Subcutaneous abdominal adipose tissue (tissue), 5 donors: ENCODE data around the gene CDH3.
A peak's percentile ranks its signal among the peaks of the same experiment; 100 is the strongest.

Experiments used
- H3K27ac ChIP-seq: one replicate; pipeline ENCODE4 v1.7.0; 2013; ENCODE audit warnings: low read depth, mild to moderate bottlenecking, inconsistent platforms, low read length, moderate library complexity
- H3K27me3 ChIP-seq, 5 donors: one replicate each; pipeline ENCODE4 v1.7.0; 2013; ENCODE audit warnings: low read length in 5 of 5, inconsistent platforms in 1 of 5; ENCODE audit not compliant: control insufficient read depth in 5 of 5, insufficient read depth in 4 of 5
- H3K36me3 ChIP-seq, 5 donors: one replicate each; pipeline ENCODE4 v1.7.0; 2013; ENCODE audit warnings: low read length in 5 of 5; ENCODE audit not compliant: control insufficient read depth in 5 of 5, insufficient read depth in 5 of 5
- H3K4me1 ChIP-seq, 5 donors: one replicate each; pipeline ENCODE4 v1.7.0; 2013; ENCODE audit warnings: low read length in 5 of 5, mild to moderate bottlenecking in 3 of 5, moderate library complexity in 1 of 5; ENCODE audit not compliant: control insufficient read depth in 5 of 5, insufficient read depth in 5 of 5
- H3K4me3 ChIP-seq, 5 donors: one replicate each; pipeline ENCODE4 v1.7.0; 2013; ENCODE audit warnings: low read length in 5 of 5, low read depth in 1 of 5
- H3K9ac ChIP-seq, 5 donors: one replicate each; pipeline ENCODE4 v1.7.0; 2013; ENCODE audit warnings: low read length in 5 of 5, mild to moderate bottlenecking in 4 of 5, moderate library complexity in 3 of 5
- H3K9me3 ChIP-seq, 5 donors: one replicate each; pipeline ENCODE4 v1.7.0; 2013; ENCODE audit warnings: low read length in 5 of 5; ENCODE audit not compliant: control insufficient read depth in 5 of 5
- donor health status: healthy.
- donor health status: healthy.
- donor health status: healthy.
- donor health status: healthy.
- donor health status: healthy.

CDH3 gene

GRCh38 chr16:68732741-68733399, 87.8 kb downstream of the CDH3 start:
- Histone ChIP-seq H3K4me3 (no peak overlapping the region), H3K36me3 (no peaks in the 10 kb centered on the region), H3K27ac (no peak overlapping the region), H3K27me3 (peaks cover 11 to 31% (median 15%) of the 10 kb centered on the region in 5 donors), H3K4me1 (peaks cover 0 to 9% (median 6%) of the 10 kb centered on the region in 5 donors), H3K9me3 (no peaks in the 10 kb centered on the region), H3K9ac (no peak overlapping the region)

- H3K4me1 ChIP-seq = peaks cover 0 to 14% (median 6%) of the 10 kb centered on the region in 5 donors
- H3K27me3 ChIP-seq = peaks cover 13 to 37% (median 21%) of the 10 kb centered on the region in 5 donors
Measured at GRCh38 chr16:68733570-68733969, 88.5 kb downstream of the CDH3 start.

GRCh38 chr16:68734782-68735181, 89.7 kb downstream of the CDH3 start:
- H3K27ac ChIP-seq = no peak overlapping the region
- H3K4me1 ChIP-seq = peaks cover 0 to 14% (median 6%) of the 10 kb centered on the region in 5 donors
- H3K36me3 ChIP-seq = no peaks in the 10 kb centered on the region
- no peaks in the 10 kb centered on the region for H3K9me3 ChIP-seq
- H3K4me3 ChIP-seq = no peak overlapping the region
- no peak overlapping the region for H3K9ac ChIP-seq
- H3K27me3 ChIP-seq = peaks cover 13 to 35% (median 19%) of the 10 kb centered on the region in 5 donors

More at GRCh38 chr16:68733570-68733969, 88.5 kb downstream of the CDH3 start:
- H3K36me3 ChIP-seq = no peaks in the 10 kb centered on the region
- no peak overlapping the region for H3K27ac ChIP-seq
- H3K9me3 ChIP-seq = no peaks in the 10 kb centered on the region
- no peak overlapping the region for H3K4me3 ChIP-seq
- H3K9ac ChIP-seq = no peak overlapping the region

- no peaks in the 10 kb centered on the region for H3K36me3 ChIP-seq
- no peak overlapping the region for H3K27ac ChIP-seq
- no peak overlapping the region for H3K4me3 ChIP-seq
- H3K9ac ChIP-seq = no peak overlapping the region
- no peaks in the 10 kb centered on the region for H3K9me3 ChIP-seq
- H3K27me3 ChIP-seq = peaks cover 13 to 35% (median 19%) of the 10 kb centered on the region in 5 donors
- peaks cover 0 to 14% (median 6%) of the 10 kb centered on the region in 5 donors for H3K4me1 ChIP-seq
Measured at GRCh38 chr16:68736561-68736960, 91.5 kb downstream of the CDH3 start.

GRCh38 chr16:68737046-68737729, 92.1 kb downstream of the CDH3 start, which contains the start of gene CDH1:
Gene CDH1 (plus strand): TSS chr16:68737292. CDS start chr16:68737416, 124 bp downstream.
- no peaks in the 10 kb centered on the region for H3K9me3 ChIP-seq
- H3K36me3 ChIP-seq = no peaks in the 10 kb centered on the region
- peak within 1 kb of the TSS in 2 of 5 donors; percentile 12 to 28 for H3K4me3 ChIP-seq
- H3K9ac ChIP-seq = no peak within 1 kb of the TSS
- peaks cover 0 to 14% (median 6%) of the 10 kb centered on the region in 5 donors for H3K4me1 ChIP-seq
- no peak within 1 kb of the TSS for H3K27ac ChIP-seq
- H3K27me3 ChIP-seq = peaks cover 13 to 31% (median 19%) of the 10 kb centered on the region in 5 donors

GRCh38 chr16:68737730-68738629, 92.9 kb downstream of the CDH3 start:
- Histone ChIP-seq H3K4me1 (peaks cover 0 to 14% (median 6%) of the 10 kb centered on the region in 5 donors), H3K36me3 (no peaks in the 10 kb centered on the region), H3K27ac (no peak overlapping the region), H3K4me3 (no peak overlapping the region), H3K9me3 (no peaks in the 10 kb centered on the region), H3K9ac (no peak overlapping the region), H3K27me3 (peaks cover 10 to 28% (median 19%) of the 10 kb centered on the region in 5 donors)

GRCh38 chr16:68739964-68740627, 95.0 kb downstream of the CDH3 start:
- no peak overlapping the region for H3K27ac ChIP-seq
- peaks cover 0 to 14% (median 6%) of the 10 kb centered on the region in 5 donors for H3K4me1 ChIP-seq
- H3K27me3 ChIP-seq = peaks cover 10 to 28% (median 19%) of the 10 kb centered on the region in 5 donors
- no peaks in the 10 kb centered on the region for H3K36me3 ChIP-seq
- H3K4me3 ChIP-seq = no peak overlapping the region
- no peak overlapping the region for H3K9ac ChIP-seq
- no peaks in the 10 kb centered on the region for H3K9me3 ChIP-seq

- Histone ChIP-seq H3K36me3 (no peaks in the 10 kb centered on the region), H3K27ac (no peak overlapping the region), H3K9me3 (no peaks in the 10 kb centered on the region), H3K27me3 (peaks cover 10 to 28% (median 19%) of the 10 kb centered on the region in 5 donors), H3K9ac (no peak overlapping the region), H3K4me3 (no peak overlapping the region), H3K4me1 (peaks cover 0 to 14% (median 6%) of the 10 kb centered on the region in 5 donors)
Measured at GRCh38 chr16:68740628-68741346, 95.7 kb downstream of the CDH3 start.

- peaks cover 0 to 3% (median under 1%) of the 10 kb centered on the region in 5 donors for H3K27me3 ChIP-seq
- H3K4me1 ChIP-seq = no peaks in the 10 kb centered on the region
- no peaks in the 10 kb centered on the region for H3K9me3 ChIP-seq
- H3K4me3 ChIP-seq = no peak overlapping the region
- H3K27ac ChIP-seq = no peak overlapping the region
- no peak overlapping the region for H3K9ac ChIP-seq
- H3K36me3 ChIP-seq = no peaks in the 10 kb centered on the region
Measured at GRCh38 chr16:68743664-68744063, 98.6 kb downstream of the CDH3 start.
